ENCODE measurements around the gene PRKAG2. TPM values are rescaled to one million over a fixed set of nuclear protein-coding genes. Genes with fewer than 3 reads are reported as not detected.

The PRKAG2 gene
- total and polyA plus RNA-seq, 2 of the 8 experiments (the other 6 are each of a cell fraction or from before 2014, with no cell fraction given), result 7.5 to 18.1 TPM

DNA sequence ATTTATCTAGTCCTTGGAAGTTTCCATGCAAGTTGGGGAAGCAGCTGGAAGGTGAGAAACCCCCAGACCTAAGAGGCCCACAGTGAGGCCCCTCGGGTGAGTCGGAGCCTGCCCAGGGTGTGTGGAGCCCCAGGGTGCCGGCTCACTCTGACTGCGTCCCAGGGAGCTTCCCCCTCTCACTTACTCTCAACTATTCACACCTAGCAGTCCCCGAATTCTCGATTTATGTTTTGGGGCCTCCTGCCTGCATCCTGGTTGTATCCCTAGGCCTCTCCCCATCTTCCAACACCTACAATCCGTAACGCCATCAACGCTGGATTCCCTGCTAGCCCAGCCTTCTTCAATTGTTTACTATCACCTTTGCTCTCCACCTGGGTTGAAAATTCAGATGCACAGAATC is 63.9 kb downstream of the PRKAG2 start:
- H3K18ac ChIP-seq (ENCODE audit: extremely low read depth, low read length), result no peak overlapping the region; the same call in 1 of the 2 replicates
- peaks cover 2% of the 10 kb centered on the region; the same call in 1 of the 2 replicates for H3K23me2 ChIP-seq (ENCODE audit: low read depth, low read length)
- H3K79me1 ChIP-seq (ENCODE audit: low read depth, low read length), result no peaks in the 10 kb centered on the region
- no peak overlapping the region for H3K9ac ChIP-seq (replicated peaks in 1 of 4; ENCODE audit: extremely low read depth in 1 of 4, low read depth in 3 of 4, low read length in 3 of 4)
- no peak overlapping the region for H3K14ac ChIP-seq (ENCODE audit: insufficient read length)
- H3K4me3 ChIP-seq (ENCODE audit: extremely low read depth in 1 of 4, insufficient read depth in 2 of 4, low read depth in 3 of 4, low read length in 4 of 4), result no peak overlapping the region
- no peak overlapping the region for H2BK5ac ChIP-seq (ENCODE audit: low read depth, low read length)
- no peak for TF ChIP-seq EGR1 (IDR thresholded peaks at IDR 0.05; ENCODE audit: borderline replicate concordance, low read depth, low read length)
- no peak for TF ChIP-seq RFX5 (IDR thresholded peaks at IDR 0.05; ENCODE audit: borderline replicate concordance, low read depth, low read length)
- TF ChIP-seq CHD1 (IDR thresholded peaks at IDR 0.05; ENCODE audit: low read depth, low read length), result no peak
- no peak for TF ChIP-seq SAP30 (IDR thresholded peaks at IDR 0.05; ENCODE audit: insufficient read depth, insufficient replicate concordance, low read length)
- TF ChIP-seq POLR2AphosphoS5 (IDR thresholded peaks at IDR 0.05; ENCODE audit: low read depth, low read length), result no peak
- TF ChIP-seq TEAD4 (IDR thresholded peaks at IDR 0.05; ENCODE audit: low read depth, low read length), result no peak
- TF ChIP-seq EP300 (IDR thresholded peaks at IDR 0.05; ENCODE audit: borderline replicate concordance in 1 of 2, low read depth in 2 of 2, low read length in 2 of 2), result no peak
- peak overlapping the region; percentile 71 to 75; a peak in 1 of 4 replicates for H3K4me2 ChIP-seq (ENCODE audit: insufficient read depth in 1 of 2, low read depth in 2 of 2, low read length in 2 of 2)
- H2BK120ac ChIP-seq (replicated peaks; ENCODE audit: low read depth, low read length), result no peak overlapping the region
- no peak overlapping the region for H2BK15ac ChIP-seq (ENCODE audit: low read length)
- no peak overlapping the region for H3K27ac ChIP-seq (ENCODE audit: low read depth, low read length)
- H2BK12ac ChIP-seq (ENCODE audit: low read depth, low read length), result no peak overlapping the region
- H3K79me2 ChIP-seq (ENCODE audit: control insufficient read depth in 1 of 2, insufficient read depth in 2 of 2, low read length in 2 of 2), result no peaks in the 10 kb centered on the region
- no peaks in the 10 kb centered on the region for H3K36me3 ChIP-seq (ENCODE audit: control insufficient read depth in 2 of 4, insufficient read depth in 4 of 4, low read length in 3 of 4)
- H4K8ac ChIP-seq (ENCODE audit: extremely low read depth, insufficient read depth, low read length), result no peak overlapping the region; the same call in 1 of the 2 replicates
- peaks cover 17 to 30% (median 19%) of the 10 kb centered on the region in 4 experiments for H3K4me1 ChIP-seq (replicated peaks in 1 of 4; ENCODE audit: control insufficient read depth in 3 of 4, insufficient read depth in 4 of 4, low read length in 3 of 4)
- H4K91ac ChIP-seq (replicated peaks; ENCODE audit: insufficient read length, low read length), result no peak overlapping the region
- H3K23ac ChIP-seq (ENCODE audit: insufficient read length), result no peak overlapping the region
- WGBS, 2 experiments (ENCODE audit: extremely low coverage in 1 of 2, insufficient coverage in 1 of 2, insufficient read length in 1 of 2, insufficient replicate concordance in 2 of 2, low coverage in 1 of 2, low lambda C conversion rate in 2 of 2, missing lambda C conversion rate in 1 of 2), result 75% methylated on average over 9 of the region's 9 CpGs; no CpG with 5 or more reads in 1 of the 2 experiments
- H3K56ac ChIP-seq (replicated peaks; ENCODE audit: insufficient read length, low read depth, low read length), result no peak overlapping the region
- no peaks in the 10 kb centered on the region for H3K9me3 ChIP-seq (ENCODE audit: insufficient read depth in 2 of 2, low read depth in 1 of 2, low read length in 1 of 2)
- H2AFZ ChIP-seq (ENCODE audit: low read length), result no peak overlapping the region
- H4K20me1 ChIP-seq (replicated peaks in 1 of 2; ENCODE audit: control insufficient read depth in 1 of 2, insufficient read depth in 2 of 2, low read length in 2 of 2), result no peaks in the 10 kb centered on the region
- no peak for FAIRE-seq
- no peak overlapping the region for H2BK20ac ChIP-seq (ENCODE audit: low read length)
- no peak for DNase-seq (ENCODE audit: low read depth in 1 of 2, low spot score in 2 of 2)
- H3K27me3 ChIP-seq (replicated peaks in 1 of 4; ENCODE audit: control insufficient read depth in 3 of 4, extremely low read depth in 1 of 4, insufficient read depth in 3 of 4, low read length in 3 of 4), result peaks cover 0 to 23% (median 0%) of the 10 kb centered on the region in 4 experiments; a peak in 3 of 7 replicates
- ChIA-PET POLR2A (ENCODE audit: partially characterized antibody) (no interaction called here), CTCF (ENCODE audit: partially characterized antibody) (interaction anchor here (0.7 to 1.5 kb wide), 3 partner anchors 15 to 178 kb away, joined by 3 to 4 read pairs (median 3); no protein-coding TSS in a partner anchor)
- no peak overlapping the region for H4K5ac ChIP-seq (ENCODE audit: insufficient read length, low read depth, low read length)
- H2AK5ac ChIP-seq (ENCODE audit: low read depth, low read length), result no peak overlapping the region
- H3K4ac ChIP-seq (replicated peaks; ENCODE audit: insufficient read length, low read depth, low read length), result no peak overlapping the region

All from H1 (cell line).